ENCODE results near the gene LDAH. TPM values are rescaled to one million over a fixed set of nuclear protein-coding genes. Genes with fewer than 3 reads are reported as not detected.
A peak's percentile ranks its signal among the peaks of the same experiment; 100 is the strongest.

LDAH gene
- total RNA-seq, 1 donor, result 25.0 TPM

GRCh38 chr2:20687260-20687832 is 135.6 kb downstream of the LDAH start:
- no peak overlapping the region for H3K4me3 ChIP-seq (ENCODE audit: low read depth, low read length)
- no peak for DNase-seq (ENCODE audit: low read depth)
- TF ChIP-seq CTCF (IDR thresholded peaks at IDR 0.05; ENCODE audit: insufficient read depth, low read depth, low read length), result no peak

DNA sequence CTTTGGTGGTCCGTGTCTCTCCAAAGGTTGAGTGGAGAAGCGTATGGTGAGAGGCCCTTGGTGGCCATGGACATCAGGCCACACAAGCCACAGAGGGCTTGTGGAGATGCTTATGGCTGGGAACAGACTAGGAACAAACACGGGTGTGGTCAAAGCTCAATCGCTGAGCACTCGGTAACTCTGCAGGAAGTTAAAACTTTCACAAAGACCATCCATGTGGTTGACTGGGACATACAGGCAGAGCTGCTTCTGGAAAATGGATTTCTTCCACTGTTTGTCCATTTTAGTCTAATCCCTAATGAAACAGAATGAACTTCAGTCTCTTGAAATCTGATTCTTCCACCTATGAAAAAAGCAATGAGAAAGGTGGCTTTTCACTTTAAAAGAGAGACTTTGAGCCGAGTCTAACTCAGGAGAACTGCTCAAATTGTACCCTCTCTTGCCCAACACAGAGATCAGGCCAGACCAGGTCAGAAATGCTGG is 138.3 kb downstream of the LDAH start:
- TF ChIP-seq CTCF (IDR thresholded peaks at IDR 0.05; ENCODE audit: insufficient read depth, low read depth, low read length), result no peak
- no peak for DNase-seq (ENCODE audit: low read depth)
- H3K4me3 ChIP-seq (ENCODE audit: low read depth, low read length), result no peak overlapping the region

DNA sequence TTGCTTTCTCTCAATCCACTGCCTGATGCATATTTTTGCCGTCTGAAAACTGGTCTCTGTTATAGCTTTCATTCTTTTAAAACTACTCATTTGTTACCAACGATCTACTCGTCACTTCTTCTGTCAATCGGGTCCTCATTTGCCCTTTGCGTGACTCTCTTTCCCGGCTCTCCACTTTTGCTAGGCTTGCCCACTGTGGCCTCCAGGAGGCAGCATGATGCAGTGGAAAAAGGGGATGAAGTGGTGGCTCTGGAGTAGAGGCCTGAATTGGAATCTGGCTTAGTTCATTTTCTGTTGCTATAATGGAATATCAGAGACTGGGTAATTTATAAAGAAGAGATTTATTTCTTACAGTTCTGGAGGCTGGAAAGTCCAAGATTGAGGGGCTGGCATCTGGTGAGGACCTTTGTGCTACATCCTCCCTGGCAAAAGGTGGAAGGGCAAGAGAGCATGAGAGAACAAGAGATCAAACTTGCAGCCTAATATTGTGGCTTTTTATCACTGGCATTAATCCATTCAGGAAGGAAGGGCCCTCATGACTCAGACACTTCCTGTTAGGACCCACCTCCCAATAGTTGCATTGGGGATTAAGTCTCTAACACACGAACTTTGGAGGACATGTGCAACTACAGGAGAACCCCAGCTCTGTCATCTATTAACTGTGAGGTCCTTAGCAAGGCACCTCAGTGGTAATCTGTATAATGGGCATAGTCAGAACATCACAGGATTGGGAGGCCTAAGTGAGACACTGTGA is 140.6 kb downstream of the LDAH start:
- no peak overlapping the region for H3K4me3 ChIP-seq (ENCODE audit: low read depth, low read length)
- peak; percentile 92 for TF ChIP-seq CTCF (IDR thresholded peaks at IDR 0.05; ENCODE audit: insufficient read depth, low read depth, low read length)
- DNase-seq (ENCODE audit: low read depth), result peak; percentile 53

DNA sequence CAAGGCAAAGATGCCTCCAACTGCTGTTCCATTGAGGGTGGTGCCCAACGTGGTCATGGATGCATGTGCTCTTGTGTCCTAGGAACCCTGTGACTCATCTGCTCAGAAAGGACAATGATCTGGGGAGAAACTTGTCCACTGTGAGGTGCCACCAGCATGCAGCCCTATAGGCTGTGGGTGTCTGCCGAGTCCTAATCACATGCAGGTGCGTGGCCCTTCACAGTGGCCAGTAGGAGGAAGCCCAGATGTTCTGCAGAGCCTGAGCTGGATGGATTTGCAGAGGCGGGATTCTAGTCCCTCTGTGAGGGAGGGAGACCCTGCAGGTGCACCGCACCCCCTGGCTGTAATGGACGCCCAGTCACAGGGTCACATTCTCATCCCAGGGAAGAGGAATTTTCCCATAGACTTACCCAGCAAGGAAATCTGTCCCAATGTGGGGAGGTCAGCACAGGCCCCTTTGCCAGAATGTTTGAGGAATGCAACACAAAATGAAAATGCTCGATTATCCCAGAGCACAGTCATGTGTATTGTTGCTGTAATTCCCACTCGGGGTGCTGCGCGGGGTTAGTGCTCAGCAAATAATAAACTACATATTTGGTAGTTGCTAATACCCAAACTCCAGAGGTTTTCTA is 142.0 kb downstream of the LDAH start:
- TF ChIP-seq CTCF (IDR thresholded peaks at IDR 0.05; ENCODE audit: insufficient read depth, low read depth, low read length), result no peak
- DNase-seq (ENCODE audit: low read depth), result no peak
- H3K4me3 ChIP-seq (ENCODE audit: low read depth, low read length), result no peak overlapping the region

DNA sequence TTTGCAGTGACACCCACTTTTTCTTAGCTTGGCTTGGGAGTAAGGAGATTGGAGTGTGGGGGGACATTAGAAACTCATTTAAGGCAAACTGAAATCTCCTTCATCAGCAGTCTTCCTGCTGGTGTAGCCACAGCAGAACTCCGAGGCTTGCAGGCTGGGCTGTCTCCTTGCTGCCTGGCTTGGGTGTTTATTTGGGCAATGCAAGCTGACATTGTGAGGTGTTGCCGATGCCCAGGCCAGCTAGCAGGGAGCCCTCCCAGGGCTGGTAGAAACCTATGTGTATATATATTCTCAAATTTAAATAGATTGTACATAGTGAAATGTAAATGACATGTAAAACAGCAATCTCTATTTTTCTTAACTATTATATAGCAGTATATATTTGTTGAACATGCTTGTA is 144.1 kb downstream of the LDAH start:
- no peak for TF ChIP-seq CTCF (IDR thresholded peaks at IDR 0.05; ENCODE audit: insufficient read depth, low read depth, low read length)
- H3K4me3 ChIP-seq (ENCODE audit: low read depth, low read length), result no peak overlapping the region
- DNase-seq (ENCODE audit: low read depth), result no peak

- no peak for DNase-seq (ENCODE audit: low read depth)
- H3K4me3 ChIP-seq (ENCODE audit: low read depth, low read length), result no peak overlapping the region
- no peak for TF ChIP-seq CTCF (IDR thresholded peaks at IDR 0.05; ENCODE audit: insufficient read depth, low read depth, low read length)
These were observed 144.9 kb downstream of the LDAH start for GRCh38 chr2:20678086-20678395.

Data from fibroblast of villous mesenchyme (primary cell).